Tibial nerve (tissue), 4 donors: ENCODE data around the gene PHETA1. TPM values are rescaled to one million over a fixed set of nuclear protein-coding genes. Genes with fewer than 3 reads are reported as not detected.

ENCODE experiments used
- DNase-seq, 2 donors: peaks; one replicate each; pipeline ENCODE4 v3.0.0-alpha.2; 2019; ENCODE audit warnings: low spot score in 2 of 2
- H3K27ac ChIP-seq, 4 donors: fragments of 200-600 bp; sonication (generic) in 3 of 4; one replicate each; pipeline ENCODE4 v1.5.1; 2017 to 2019; ENCODE audit warnings: mild to moderate bottlenecking in 1 of 4
- H3K27me3 ChIP-seq, 2 donors: fragments of 200-600 bp; sonication (generic) in 1 of 2; one replicate each; pipeline versions ENCODE4 v1.5.1 to v1.6.0; 2017 to 2019
- H3K36me3 ChIP-seq, 3 donors: fragments of 200-600 bp; sonication (generic); one replicate each; pipeline ENCODE4 v1.5.1; 2018 to 2019
- H3K4me1 ChIP-seq, 4 donors: fragments of 200-600 bp; sonication (generic) in 3 of 4; one replicate each; pipeline ENCODE4 v1.5.1; 2017 to 2019
- H3K4me3 ChIP-seq, 4 donors: fragments of 200-600 bp; sonication (generic) in 3 of 4; one replicate each; pipeline ENCODE4 v1.5.1; 2017 to 2019; ENCODE audit warnings: mild to moderate bottlenecking in 1 of 4, moderate library complexity in 1 of 4
- H3K9me3 ChIP-seq, 4 donors: fragments of 200-600 bp; sonication (generic) in 3 of 4; one replicate each; pipeline ENCODE4 v1.5.1; 2017 to 2019
- EP300 ChIP-seq, 2 donors: sonication (generic); formaldehyde crosslinking; IDR thresholded peaks; one replicate each; pipeline ENCODE4 v1.6.1; 2017; ENCODE audit warnings: antibody characterized with exemption in 2 of 2, mild to moderate bottlenecking in 1 of 2
- POLR2A ChIP-seq, 2 donors: fragments of 450-650 bp; IDR thresholded peaks; one replicate each; pipeline ENCODE4 v1.6.1; 2017; ENCODE audit warnings: antibody characterized with exemption in 2 of 2, mild to moderate bottlenecking in 2 of 2, moderate library complexity in 2 of 2
- whole genome bisulfite sequencing, 2 donors: methylation state at CpG; one replicate each; pipeline ENCODE4 v1.1.5; 2018; 5-methylcytosine and 5-hydroxymethylcytosine counted together
- total RNA-seq, 4 donors: library from RNA; depleted of rRNA; stranded (reverse); fragments of >200 nt; gene quantifications; one replicate each; pipeline ENCODE4 v1.1.0, GENCODE V29; 2016
- TF ChIP-seq, protein P1 (sequence below), 5 experiments: fragments of 200-600 bp in 3 of 5; fragments of 450-650 bp in 2 of 5; sonication (generic) in 3 of 5; IDR thresholded peaks; one replicate each; pipeline ENCODE4 v1.5.1; 2016 to 2019; ENCODE audit warnings: antibody characterized with exemption in 5 of 5, mild to moderate bottlenecking in 3 of 5, moderate library complexity in 2 of 5

Gene PHETA1
- total RNA-seq, 4 donors from 2014 or later, result 12.7 to 26.6 (median 18.3) TPM

DNA sequence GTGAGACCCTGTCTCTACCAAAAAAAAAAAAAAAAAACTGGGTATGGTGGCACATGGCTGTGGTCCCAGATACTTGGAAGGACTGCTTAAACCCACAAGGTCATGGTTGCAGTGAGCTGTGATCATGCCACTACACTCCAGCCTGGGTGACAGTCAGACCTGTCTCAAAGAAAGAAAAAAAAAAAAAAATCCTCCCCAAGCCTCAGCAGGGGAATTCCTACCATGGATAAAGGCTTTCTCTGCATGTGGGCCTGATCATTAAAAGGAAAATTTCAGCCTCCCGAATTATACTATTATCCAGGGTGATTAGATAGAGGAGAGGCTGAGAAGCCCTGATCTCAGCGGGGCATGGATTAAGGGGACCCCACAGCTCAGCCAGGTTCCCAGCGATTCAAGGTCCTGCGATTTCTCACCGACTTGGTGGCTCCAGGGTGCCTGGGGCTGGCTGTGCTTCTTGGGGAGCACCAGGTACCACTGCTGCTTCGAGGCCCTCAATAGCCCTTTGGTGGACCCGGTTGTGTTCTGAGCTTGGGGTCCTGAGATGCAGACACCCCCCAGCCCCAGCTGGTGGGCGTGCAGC, 42.4 kb upstream of the PHETA1 start:
- TF ChIP-seq, protein P1, sequence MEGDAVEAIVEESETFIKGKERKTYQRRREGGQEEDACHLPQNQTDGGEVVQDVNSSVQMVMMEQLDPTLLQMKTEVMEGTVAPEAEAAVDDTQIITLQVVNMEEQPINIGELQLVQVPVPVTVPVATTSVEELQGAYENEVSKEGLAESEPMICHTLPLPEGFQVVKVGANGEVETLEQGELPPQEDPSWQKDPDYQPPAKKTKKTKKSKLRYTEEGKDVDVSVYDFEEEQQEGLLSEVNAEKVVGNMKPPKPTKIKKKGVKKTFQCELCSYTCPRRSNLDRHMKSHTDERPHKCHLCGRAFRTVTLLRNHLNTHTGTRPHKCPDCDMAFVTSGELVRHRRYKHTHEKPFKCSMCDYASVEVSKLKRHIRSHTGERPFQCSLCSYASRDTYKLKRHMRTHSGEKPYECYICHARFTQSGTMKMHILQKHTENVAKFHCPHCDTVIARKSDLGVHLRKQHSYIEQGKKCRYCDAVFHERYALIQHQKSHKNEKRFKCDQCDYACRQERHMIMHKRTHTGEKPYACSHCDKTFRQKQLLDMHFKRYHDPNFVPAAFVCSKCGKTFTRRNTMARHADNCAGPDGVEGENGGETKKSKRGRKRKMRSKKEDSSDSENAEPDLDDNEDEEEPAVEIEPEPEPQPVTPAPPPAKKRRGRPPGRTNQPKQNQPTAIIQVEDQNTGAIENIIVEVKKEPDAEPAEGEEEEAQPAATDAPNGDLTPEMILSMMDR (IDR thresholded peaks at IDR 0.05), result no peak
- TF ChIP-seq EP300 (IDR thresholded peaks at IDR 0.05) (no peak), POLR2A (IDR thresholded peaks at IDR 0.05) (no peak)
- Histone ChIP-seq H3K4me1 (peaks cover 0 to 88% (median 71%) of the 10 kb centered on the region in 4 donors), H3K9me3 (no peaks in the 10 kb centered on the region), H3K4me3 (no peak overlapping the region), H3K27me3 (no peaks in the 10 kb centered on the region), H3K27ac (peak overlapping the region in 3 of 4 donors; percentile 60 to 95 (median 90)), H3K36me3 (peaks cover 0 to under 1% (median 0%) of the 10 kb centered on the region in 3 donors)
- no peak for DNase-seq
- 80 to 81% methylated on average over 7 to 8 of the region's 8 CpGs for WGBS, 2 donors

DNA sequence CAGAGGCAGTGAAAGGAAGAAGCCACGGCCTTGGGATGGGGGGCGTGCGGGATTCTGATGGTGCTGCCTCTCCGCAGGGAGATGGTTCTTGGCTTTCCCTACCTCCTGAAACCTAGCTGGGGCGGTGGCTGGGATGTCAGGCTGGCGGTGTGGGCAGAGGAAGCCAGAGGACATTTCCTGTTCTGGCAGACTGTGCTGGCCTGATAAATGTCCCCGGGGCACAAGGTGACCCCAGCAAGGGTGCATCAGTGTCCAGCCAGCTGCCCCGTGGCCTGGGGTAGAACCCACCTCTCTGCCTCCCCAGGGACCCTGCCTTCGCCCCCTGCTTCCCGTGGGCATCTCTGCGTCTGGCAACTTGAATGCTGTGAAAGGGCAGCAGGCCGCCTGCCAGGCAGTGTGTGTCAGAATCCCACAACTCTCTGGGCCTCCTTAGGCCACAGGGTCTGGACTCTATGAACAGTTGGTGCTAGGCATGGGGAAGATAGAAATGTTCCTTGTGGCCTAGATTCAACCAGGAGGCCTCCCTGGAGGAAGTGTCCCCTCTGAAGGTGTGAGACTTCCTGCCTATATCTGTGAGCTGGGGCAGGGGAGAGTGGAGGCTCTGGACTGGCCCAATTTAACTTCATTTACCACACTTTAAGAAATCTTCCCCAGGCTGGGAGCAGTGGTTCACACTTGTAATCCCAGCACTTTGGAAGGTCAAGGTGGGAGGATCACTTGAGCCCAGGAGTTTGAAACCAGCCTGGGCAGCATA, 41.7 kb upstream of the PHETA1 start:
- Histone ChIP-seq H3K9me3 (no peaks in the 10 kb centered on the region), H3K4me3 (peak overlapping the region in 1 of 4 donors; percentile 98), H3K4me1 (peaks cover 0 to 88% (median 71%) of the 10 kb centered on the region in 4 donors), H3K27me3 (no peaks in the 10 kb centered on the region), H3K27ac (peak overlapping the region; percentile 59 to 95 (median 85)), H3K36me3 (no peaks in the 10 kb centered on the region)
- WGBS, 2 donors, result 35 to 48% methylated on average over 5 to 10 of the region's 12 CpGs
- DNase-seq, result no peak
- TF ChIP-seq POLR2A (IDR thresholded peaks at IDR 0.05) (no peak), EP300 (IDR thresholded peaks at IDR 0.05) (no peak)
- TF ChIP-seq, protein P1 (IDR thresholded peaks at IDR 0.05), result no peak

DNA sequence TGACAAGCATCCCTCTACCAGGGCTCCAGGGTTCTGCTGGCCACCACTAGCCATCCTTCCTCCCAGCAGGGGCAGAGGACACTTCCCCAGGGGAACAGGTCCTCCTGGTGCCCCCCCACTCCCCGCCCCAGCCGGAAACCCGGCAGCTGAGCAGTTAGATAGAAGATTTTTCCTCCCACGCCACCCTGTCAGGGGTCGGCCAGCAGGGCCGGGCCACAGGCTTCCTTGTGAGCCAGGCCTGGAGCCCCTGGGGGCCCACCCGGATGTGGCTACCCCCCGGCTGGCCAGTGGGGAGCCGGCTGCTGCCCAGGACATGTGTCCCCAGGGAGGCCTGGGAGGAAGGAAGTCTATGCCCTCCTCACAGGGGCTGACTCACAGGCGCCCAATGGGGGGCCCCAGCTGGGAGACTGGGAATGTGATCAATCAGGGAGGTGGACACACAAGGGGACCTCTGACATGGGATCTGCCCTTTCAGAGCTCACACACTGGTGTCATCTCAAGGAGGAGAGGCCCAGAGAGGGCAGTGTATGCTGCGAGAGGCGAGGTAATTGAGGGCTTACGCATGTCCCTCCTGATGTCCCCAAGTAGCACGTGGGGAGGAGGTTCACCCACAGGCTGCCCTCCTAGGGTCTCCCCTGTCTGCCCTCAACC, 41.0 kb upstream of the PHETA1 start:
- no peaks in the 10 kb centered on the region for H3K27me3 ChIP-seq
- peaks cover 0 to 89% (median 76%) of the 10 kb centered on the region in 4 donors for H3K4me1 ChIP-seq
- no peak for TF ChIP-seq POLR2A (IDR thresholded peaks at IDR 0.05)
- H3K27ac ChIP-seq, result peak overlapping the region; percentile 59 to 95 (median 85)
- no peaks in the 10 kb centered on the region for H3K9me3 ChIP-seq
- H3K4me3 ChIP-seq, result peak overlapping the region in 3 of 4 donors; percentile 11 to 98 (median 18)
- 22 to 48% methylated on average over 5 to 14 of the region's 14 CpGs for WGBS, 2 donors
- no peaks in the 10 kb centered on the region for H3K36me3 ChIP-seq
- DNase-seq, result no peak

DNA sequence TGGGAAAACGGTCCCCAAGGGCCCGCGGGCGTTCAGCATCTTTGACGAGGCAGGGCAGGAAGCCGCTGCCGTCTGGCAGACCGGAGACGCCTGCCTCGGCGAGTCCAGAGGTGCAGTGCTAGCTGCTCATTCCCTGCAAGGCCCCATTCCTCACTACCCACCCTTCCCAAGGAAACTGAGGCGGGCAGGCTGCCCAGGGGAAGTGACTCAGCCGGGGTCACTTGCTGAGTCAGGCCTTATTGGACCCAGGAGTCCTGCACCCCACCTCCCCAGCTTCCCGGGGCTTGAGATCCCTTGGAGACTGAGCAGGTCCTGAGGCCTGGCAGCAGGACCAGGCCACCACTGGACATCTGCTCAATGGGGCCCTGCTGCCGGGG, 40.5 kb upstream of the PHETA1 start:
- peak overlapping the region in 2 of 4 donors; percentile 18 to 98 for H3K4me3 ChIP-seq
- TF ChIP-seq EP300 (IDR thresholded peaks at IDR 0.05) (no peak), POLR2A (IDR thresholded peaks at IDR 0.05) (no peak)
- TF ChIP-seq, protein P1 (IDR thresholded peaks at IDR 0.05), result no peak
- H3K36me3 ChIP-seq, result no peaks in the 10 kb centered on the region
- WGBS, 2 donors, result 32 to 38% methylated on average over 14 of the region's 15 CpGs
- no peak for DNase-seq
- peak overlapping the region; percentile 59 to 95 (median 85) for H3K27ac ChIP-seq
- no peaks in the 10 kb centered on the region for H3K27me3 ChIP-seq
- no peaks in the 10 kb centered on the region for H3K9me3 ChIP-seq
- peaks cover 0 to 89% (median 78%) of the 10 kb centered on the region in 4 donors for H3K4me1 ChIP-seq

DNA sequence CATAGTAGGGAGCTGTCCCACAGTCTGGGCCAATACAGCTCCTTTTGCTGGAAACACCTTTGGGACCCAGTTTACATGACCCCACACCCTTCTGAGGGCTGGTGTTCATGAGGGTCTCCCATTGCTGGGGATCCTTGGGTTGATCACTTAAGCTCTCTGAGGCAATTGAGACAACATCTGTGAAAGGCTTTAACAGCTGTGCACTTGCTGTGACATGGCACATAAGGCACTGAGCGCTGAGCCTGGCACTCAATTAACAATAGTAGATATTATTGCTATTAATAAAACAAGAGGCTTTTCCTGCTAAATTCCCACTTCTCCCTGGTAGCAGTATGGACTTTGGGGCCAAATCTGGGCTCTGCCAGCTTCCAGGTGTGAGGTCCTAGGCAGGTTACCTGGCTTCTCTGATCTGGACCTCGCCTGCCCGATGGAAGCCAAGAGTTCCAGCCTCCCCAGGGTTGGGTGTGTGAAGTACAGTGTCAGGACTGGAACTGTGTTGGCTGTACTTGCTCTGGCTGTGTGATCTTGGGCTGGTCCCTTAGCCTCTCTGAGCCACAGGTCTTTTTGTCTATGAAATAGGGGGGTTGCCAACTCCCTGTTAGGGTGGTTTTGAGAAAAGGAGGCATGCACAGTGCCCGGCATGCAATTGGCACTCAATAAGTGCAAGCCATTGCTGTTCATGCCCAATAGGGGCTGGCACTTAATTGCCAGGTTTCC, 39.9 kb upstream of the PHETA1 start:
- H3K4me1 ChIP-seq, result peaks cover 0 to 89% (median 76%) of the 10 kb centered on the region in 4 donors

More for the DNA sequence above, 39.9 kb upstream of the PHETA1 start:
- Histone ChIP-seq H3K4me3 (peak overlapping the region in 2 of 4 donors; percentile 18 to 98), H3K27ac (peak overlapping the region in 3 of 4 donors; percentile 80 to 95 (median 90)), H3K9me3 (no peaks in the 10 kb centered on the region), H3K36me3 (no peaks in the 10 kb centered on the region), H3K27me3 (no peaks in the 10 kb centered on the region)
- TF ChIP-seq EP300 (IDR thresholded peaks at IDR 0.05), result no peak
- no peak for TF ChIP-seq POLR2A (IDR thresholded peaks at IDR 0.05)
- TF ChIP-seq, protein P1 (IDR thresholded peaks at IDR 0.05), result no peak
- DNase-seq, result no peak
- WGBS, 2 donors, result 77 to 81% methylated on average over 4 of the region's 4 CpGs
